B cell (primary cell): ENCODE results near the gene PTPRT. TPM values are rescaled to one million over a fixed set of nuclear protein-coding genes. Genes with fewer than 3 reads are reported as not detected.

ENCODE experiments used
- ATAC-seq: fragments of 200-7000 bp; cut with Tn5 transposase; one replicate; pipeline ENCODE4 v1.10.0; 2021; ENCODE audit warnings: low read depth, mild to moderate bottlenecking, moderate number of reproducible peaks, moderate library complexity
- CTCF ChIA-PET: fragments of 350-600 bp; sonication (Branson Sonifier 250); formaldehyde crosslinking; loops from one replicate; lab custom pipeline; 2021; ENCODE audit warnings: antibody characterized with exemption, inconsistent platforms; lab: Charles Lee
- POLR2A ChIA-PET: fragments of 350-600 bp; sonication (Branson Sonifier 250); formaldehyde crosslinking; loops from one replicate; lab custom pipeline; 2021; ENCODE audit warnings: antibody characterized with exemption; lab: Charles Lee
- DNase-seq: peaks from one replicate; pipeline ENCODE4 v3.0.0; 2013
- H2AFZ ChIP-seq: 2 replicates; pipeline ENCODE4 v1.6.1; 2012; ENCODE audit warnings: mild to moderate bottlenecking, low read depth, low read length; ENCODE audit not compliant: insufficient read depth, poor library complexity, severe bottlenecking
- H3K27ac ChIP-seq, 2 donors: 1 replicate in 1 of 2; 2 replicates in 1 of 2; pipeline ENCODE4 v1.5.1; 2012 to 2013; ENCODE audit warnings: low read length in 2 of 2, mild to moderate bottlenecking in 2 of 2, moderate library complexity in 1 of 2
- H3K27me3 ChIP-seq, 4 experiments: fragments of 200-600 bp in 1 of 4; sonication (generic) in 1 of 4; replicated peaks in 1 of 4; 1 replicate in 2 of 4; 2 replicates in 2 of 4; pipeline versions ENCODE4 v1.6.1 to v1.7.0; 2013 to 2016; ENCODE audit warnings: low read length in 3 of 4, mild to moderate bottlenecking in 2 of 4, mixed read lengths in 1 of 4, moderate library complexity in 1 of 4; ENCODE audit not compliant: insufficient read depth in 4 of 4, control insufficient read depth in 3 of 4; ENCODE audit errors: control extremely low read depth in 1 of 4
- H3K36me3 ChIP-seq, 2 experiments: replicated peaks in 1 of 2; 1 replicate in 1 of 2; 2 replicates in 1 of 2; pipeline versions ENCODE4 v1.6.1 to v1.7.1; 2013; ENCODE audit warnings: low read length in 1 of 2; ENCODE audit not compliant: insufficient read depth in 2 of 2, control insufficient read depth in 1 of 2; ENCODE audit errors: control extremely low read depth in 1 of 2, extremely low read depth in 1 of 2
- H3K4me1 ChIP-seq, 2 donors: fragments of 200-600 bp in 1 of 2; sonication (generic) in 1 of 2; 1 replicate in 1 of 2; 2 replicates in 1 of 2; pipeline versions ENCODE4 v1.5.1 to v1.6.1; 2013 to 2017; ENCODE audit warnings: low read length in 2 of 2; ENCODE audit not compliant: control insufficient read depth in 2 of 2, insufficient read depth in 2 of 2
- H3K4me2 ChIP-seq: replicated peaks from 2 replicates; pipeline ENCODE3; 2012; ENCODE audit warnings: mild to moderate bottlenecking, low read depth, low read length; ENCODE audit not compliant: poor library complexity, severe bottlenecking
- H3K4me3 ChIP-seq, 5 experiments: fragments of 200-600 bp in 1 of 5; sonication (generic) in 1 of 5; 1 replicate in 3 of 5; 2 replicates in 2 of 5; pipeline versions ENCODE4 v1.5.1 to v1.7.0; 2011 to 2016; ENCODE audit warnings: low read length in 4 of 5, mild to moderate bottlenecking in 4 of 5, low read depth in 2 of 5, control low read depth in 1 of 5, moderate library complexity in 1 of 5; ENCODE audit not compliant: insufficient read depth in 1 of 5; ENCODE audit errors: control extremely low read depth in 1 of 5, extremely low read depth in 1 of 5
- H3K79me2 ChIP-seq: fragments of 200-600 bp; sonication (generic); one replicate; pipeline ENCODE4 v1.6.0; 2016; ENCODE audit warnings: low read length; ENCODE audit not compliant: control insufficient read depth, insufficient read depth
- H3K9ac ChIP-seq: fragments of 200-600 bp; sonication (generic); 2 replicates; pipeline ENCODE4 v1.6.1; 2017; ENCODE audit warnings: mild to moderate bottlenecking, low read length, moderate library complexity
- H3K9me3 ChIP-seq, 3 donors: one replicate each; pipeline versions ENCODE4 v1.6.1 to v1.7.1; 2013; ENCODE audit warnings: low read length in 2 of 3; ENCODE audit not compliant: control insufficient read depth in 2 of 3, insufficient read depth in 1 of 3; ENCODE audit errors: control extremely low read depth in 1 of 3
- H4K20me1 ChIP-seq: 2 replicates; pipeline ENCODE4 v1.6.0; 2012; ENCODE audit warnings: mild to moderate bottlenecking, low read length; ENCODE audit not compliant: insufficient read depth, control insufficient read depth, poor library complexity, severe bottlenecking
- H3K27ac Mint-ChIP-seq: one replicate; pipeline ENCODE4 v1.8.0; 2021; ENCODE audit warnings: mixed read lengths
- H3K27me3 Mint-ChIP-seq: one replicate; pipeline ENCODE4 v1.8.0; 2021; ENCODE audit warnings: mixed read lengths
- H3K4me1 Mint-ChIP-seq: one replicate; pipeline ENCODE4 v1.8.0; 2021; ENCODE audit warnings: mixed read lengths
- H3K4me3 Mint-ChIP-seq: one replicate; pipeline ENCODE4 v1.8.0; 2021; ENCODE audit warnings: mixed read lengths
- H3K9me3 Mint-ChIP-seq: one replicate; pipeline ENCODE4 v1.8.0; 2022; ENCODE audit warnings: mixed read lengths; ENCODE audit not compliant: insufficient read depth
- CTCF ChIP-seq: fragments of 200-600 bp; IDR thresholded peaks from one replicate; pipeline ENCODE4 v1.8.0; 2022; ENCODE audit warnings: antibody characterized with exemption, mild to moderate bottlenecking
- EZH2 ChIP-seq: IDR thresholded peaks from 2 replicates; pipeline ENCODE4 v1.6.1; 2012; ENCODE audit warnings: borderline replicate concordance, low read depth, mild to moderate bottlenecking, moderate library complexity, low read length; ENCODE audit not compliant: insufficient read depth, poor library complexity, severe bottlenecking
- WGBS: methylation state at CpG from one replicate; pipeline ENCODE4 v1.1.5; 2013; ENCODE audit warnings: missing lambda C conversion rate; ENCODE audit not compliant: insufficient coverage; 5-methylcytosine and 5-hydroxymethylcytosine counted together
- intact Hi-C: fragments of 100-400 bp; cut with micrococcal nuclease; formaldehyde crosslinking; loops from one replicate; pipeline ENCODE4 v1.10.0; 2022
- polyA plus RNA-seq: library from polyadenylated mRNA; depleted of rRNA; stranded (reverse); fragments of >200 nt; gene quantifications from 2 replicates; pipeline ENCODE4 v1.2.3, GENCODE V29; 2012
- total RNA-seq, 2 donors: library from RNA; stranded (reverse); fragments of 120-200 nt in 1 of 2; gene quantifications; 1 replicate in 1 of 2; 2 replicates in 1 of 2; pipeline versions ENCODE4 v1.2.3 to v1.2.4, GENCODE V29; 2013 to 2022

PTPRT gene
- total and polyA plus RNA-seq, 2 donors (not counting 1 experiment from before 2014, with no cell fraction given), result not detected

- ChIA-PET CTCF (no interaction called here), POLR2A (no interaction called here)
- no peaks in the 10 kb centered on the region for H3K79me2 ChIP-seq
- no peak overlapping the region for H3K4me3 Mint-ChIP-seq
- H3K27me3 ChIP-seq, result no peaks in the 10 kb centered on the region
- TF ChIP-seq CTCF (no peak), EZH2 (no peak)
- H2AFZ ChIP-seq, result no peak overlapping the region
- H3K36me3 ChIP-seq, result no peaks in the 10 kb centered on the region
- 88% methylated on average over 2 of the region's 4 CpGs for WGBS
- no peaks in the 10 kb centered on the region for H4K20me1 ChIP-seq
- no peak for ATAC-seq
- intact Hi-C loops, result no loop called here
- H3K4me3 ChIP-seq, result no peak overlapping the region
- DNase-seq, result no peak
- no peak overlapping the region for H3K27ac ChIP-seq
- H3K4me2 ChIP-seq, result no peak overlapping the region
- no peaks in the 10 kb centered on the region for H3K4me1 ChIP-seq
- no peaks in the 10 kb centered on the region for H3K9me3 Mint-ChIP-seq
- H3K9ac ChIP-seq, result no peak overlapping the region
- H3K4me1 Mint-ChIP-seq, result no peaks in the 10 kb centered on the region
- H3K27ac Mint-ChIP-seq, result no peak overlapping the region
- H3K9me3 ChIP-seq, result peaks cover 0 to 18% (median 0%) of the 10 kb centered on the region in 3 donors
- no peaks in the 10 kb centered on the region for H3K27me3 Mint-ChIP-seq
These were observed 447.8 kb downstream of the PTPRT start for GRCh38 chr20:42741906-42742305.

GRCh38 chr20:42740226-42740870, 449.4 kb downstream of the PTPRT start:
- no peak overlapping the region for H2AFZ ChIP-seq
- H3K27me3 ChIP-seq, result no peaks in the 10 kb centered on the region
- TF ChIP-seq EZH2 (no peak), CTCF (no peak)
- 85% methylated on average over 6 of the region's 6 CpGs for WGBS
- H3K9me3 ChIP-seq, result peaks cover 0 to 23% (median 0%) of the 10 kb centered on the region in 3 donors
- no peaks in the 10 kb centered on the region for H3K79me2 ChIP-seq
- Mint-ChIP-seq H3K9me3 (peaks cover 6% of the 10 kb centered on the region), H3K27me3 (no peaks in the 10 kb centered on the region), H3K4me1 (no peaks in the 10 kb centered on the region), H3K27ac (no peak overlapping the region), H3K4me3 (no peak overlapping the region)
- H3K27ac ChIP-seq, result no peak overlapping the region
- intact Hi-C loops, result no loop called here
- ChIA-PET CTCF (no interaction called here), POLR2A (no interaction called here)
- no peaks in the 10 kb centered on the region for H3K36me3 ChIP-seq
- no peaks in the 10 kb centered on the region for H3K4me1 ChIP-seq
- no peak overlapping the region for H3K4me2 ChIP-seq
- H4K20me1 ChIP-seq, result no peaks in the 10 kb centered on the region
- H3K9ac ChIP-seq, result no peak overlapping the region
- DNase-seq, result no peak
- no peak overlapping the region for H3K4me3 ChIP-seq
- no peak for ATAC-seq
